SK-N-SH (cell line): Measurements from ENCODE around the gene MSRB2. TPM values are rescaled to one million over a fixed set of nuclear protein-coding genes. Genes with fewer than 3 reads are reported as not detected.

ENCODE experiments used
- CTCF ChIA-PET: fragments of 300-600, 350-600 bp; formaldehyde crosslinking; extraction: SDS; loops from one replicate; lab custom pipeline; 2021; lab: Yijun Ruan, JAX
- POLR2A ChIA-PET: fragments of 350-600 bp; sonication (Branson Sonifier 250); formaldehyde crosslinking; extraction: SDS; loops from one replicate; lab custom pipeline; 2020; ENCODE audit warnings: antibody characterized with exemption, inconsistent platforms; lab: Yijun Ruan, JAX
- DNase-seq: peaks from one replicate; pipeline ENCODE4 v3.0.0; 2012
- H2AFZ ChIP-seq: fragments of 200-600 bp; sonication (generic); 2 replicates; pipeline ENCODE4 v1.8.1; 2016; ENCODE audit warnings: antibody characterized with exemption, mild to moderate bottlenecking, low read depth
- H3F3A ChIP-seq: fragments of 200-600 bp; sonication (generic); replicated peaks from 2 replicates; pipeline ENCODE3; 2016; ENCODE audit warnings: antibody characterized with exemption, mild to moderate bottlenecking; ENCODE audit not compliant: insufficient read depth
- H3K27ac ChIP-seq, 2 experiments: fragments of 200-500 bp in 1 of 2; fragments of 200-600 bp in 1 of 2; sonication (Bioruptor generic) in 1 of 2; sonication (generic), shearing (Covaris generic) in 1 of 2; 2 replicates each; pipeline versions ENCODE4 v1.5.1 to v1.6.1; 2014 to 2016; ENCODE audit warnings: low read depth in 2 of 2, inconsistent platforms in 1 of 2, low read length in 1 of 2, mild to moderate bottlenecking in 1 of 2, mixed read lengths in 1 of 2
- H3K27me3 ChIP-seq: fragments of 200-600 bp; sonication (generic), shearing (Covaris generic); 2 replicates; pipeline ENCODE4 v1.6.1; 2016; ENCODE audit warnings: mixed run types; ENCODE audit not compliant: insufficient read depth
- H3K36me3 ChIP-seq, 2 experiments: fragments of 200-500 bp in 1 of 2; fragments of 200-600 bp in 1 of 2; sonication (Bioruptor generic) in 1 of 2; sonication (generic) in 1 of 2; replicated peaks in 1 of 2; 2 replicates each; pipeline versions ENCODE3 to v1.5.1; 2014 to 2016; ENCODE audit warnings: low read length in 1 of 2, mild to moderate bottlenecking in 1 of 2; ENCODE audit not compliant: insufficient read depth in 2 of 2, control insufficient read depth in 1 of 2
- H3K4me1 ChIP-seq, 2 experiments: fragments of 200-500 bp in 1 of 2; fragments of 200-600 bp in 1 of 2; sonication (Bioruptor generic) in 1 of 2; sonication (generic), shearing (Covaris generic) in 1 of 2; 2 replicates each; pipeline versions ENCODE4 v1.5.1 to v1.6.1; 2014 to 2016; ENCODE audit warnings: low read depth in 1 of 2, low read length in 1 of 2, mixed run types in 1 of 2; ENCODE audit not compliant: insufficient read depth in 2 of 2, control insufficient read depth in 1 of 2
- H3K4me2 ChIP-seq: fragments of 200-600 bp; sonication (generic), shearing (Covaris generic); 2 replicates; pipeline ENCODE4 v1.6.1; 2017; ENCODE audit warnings: mixed run types
- H3K4me3 ChIP-seq, 2 experiments: fragments of 200-500 bp in 1 of 2; fragments of 200-600 bp in 1 of 2; sonication (Bioruptor generic) in 1 of 2; sonication (generic), shearing (Covaris generic) in 1 of 2; 2 replicates each; pipeline versions ENCODE4 v1.5.1 to v1.8.1; 2014 to 2016; ENCODE audit warnings: low read depth in 2 of 2, inconsistent platforms in 1 of 2, low read length in 1 of 2, mild to moderate bottlenecking in 1 of 2, mixed read lengths in 1 of 2, moderate library complexity in 1 of 2
- H3K79me2 ChIP-seq: fragments of 200-600 bp; sonication (generic); 2 replicates; pipeline ENCODE4 v1.8.1; 2017; ENCODE audit warnings: mild to moderate bottlenecking; ENCODE audit not compliant: insufficient read depth
- H3K9ac ChIP-seq: fragments of 200-600 bp; sonication (generic); 2 replicates; pipeline ENCODE4 v1.6.1; 2017; ENCODE audit warnings: mixed run types
- H3K9me2 ChIP-seq: fragments of 200-600 bp; sonication (generic); 2 replicates; pipeline ENCODE4 v1.6.1; 2017; ENCODE audit warnings: mixed run types
- H3K9me3 ChIP-seq: fragments of 200-600 bp; sonication (generic); 2 replicates; pipeline ENCODE4 v1.6.1; 2017; ENCODE audit warnings: mixed run types, mild to moderate bottlenecking, moderate library complexity
- H4K20me1 ChIP-seq: fragments of 200-600 bp; sonication (generic); 2 replicates; pipeline ENCODE4 v1.6.1; 2017; ENCODE audit warnings: mild to moderate bottlenecking, mixed run types; ENCODE audit not compliant: insufficient read depth
- CTCF ChIP-seq: fragments of 200-600 bp; sonication (generic); IDR thresholded peaks from 2 replicates; pipeline ENCODE4 v1.6.1; 2017; ENCODE audit warnings: antibody characterized with exemption, mild to moderate bottlenecking, moderate library complexity
- ELF1 ChIP-seq: IDR thresholded peaks from 2 replicates; pipeline ENCODE4 v1.4.0; 2012
- FOSL2 ChIP-seq: IDR thresholded peaks from 2 replicates; pipeline ENCODE4 v1.4.0; 2012; ENCODE audit warnings: low read depth, mild to moderate bottlenecking, moderate library complexity, borderline replicate concordance
- FOXJ3 ChIP-seq: sonication (generic); formaldehyde crosslinking; IDR thresholded peaks from 2 replicates; pipeline ENCODE4 v1.5.1; 2020; ENCODE audit warnings: mild to moderate bottlenecking, missing genetic modification reagents
- FOXM1 ChIP-seq: IDR thresholded peaks from 2 replicates; pipeline ENCODE4 v1.4.0; 2012; ENCODE audit warnings: low read depth, mild to moderate bottlenecking
- IRF3 ChIP-seq: fragments of 150-350 bp; IDR thresholded peaks from 2 replicates; pipeline ENCODE4 v1.6.1; 2016; ENCODE audit warnings: mild to moderate bottlenecking, low read depth, low read length
- JUND ChIP-seq: IDR thresholded peaks from 2 replicates; pipeline ENCODE4 v1.4.0; 2012
- MEF2A ChIP-seq: IDR thresholded peaks from 2 replicates; pipeline ENCODE4 v1.4.0; 2012; ENCODE audit warnings: low read depth, borderline replicate concordance
- MXI1 ChIP-seq: IDR thresholded peaks from 2 replicates; pipeline ENCODE4 v1.6.1; 2012; ENCODE audit warnings: mild to moderate bottlenecking, low read depth, low read length, improper control_type of control experiment
- NFIC ChIP-seq: IDR thresholded peaks from 2 replicates; pipeline ENCODE4 v1.4.0; 2012; ENCODE audit warnings: borderline replicate concordance
- NRF1 ChIP-seq: IDR thresholded peaks from 2 replicates; pipeline ENCODE4 v1.6.1; 2012; ENCODE audit warnings: low read depth, mild to moderate bottlenecking, low read length
- RAD21 ChIP-seq: IDR thresholded peaks from 2 replicates; pipeline ENCODE4 v1.6.1; 2012; ENCODE audit warnings: mild to moderate bottlenecking, low read length
- RCOR1 ChIP-seq: fragments of 150-350 bp; IDR thresholded peaks from 2 replicates; pipeline ENCODE4 v1.6.1; 2017; ENCODE audit warnings: antibody characterized with exemption, low read length
- RFX5 ChIP-seq: IDR thresholded peaks from 2 replicates; pipeline ENCODE4 v1.6.1; 2012; ENCODE audit warnings: mild to moderate bottlenecking, improper control_type of control experiment, low read length
- RXRA ChIP-seq: IDR thresholded peaks from 2 replicates; pipeline ENCODE4 v1.4.0; 2012; ENCODE audit warnings: low read depth, mild to moderate bottlenecking, borderline replicate concordance
- SIN3A ChIP-seq: IDR thresholded peaks from 2 replicates; pipeline ENCODE4 v1.6.1; 2012; ENCODE audit warnings: low read depth, mild to moderate bottlenecking, low read length, moderate library complexity, borderline replicate concordance
- SMC3 ChIP-seq: IDR thresholded peaks from 2 replicates; pipeline ENCODE4 v1.6.1; 2012; ENCODE audit warnings: low read depth, low read length, improper control_type of control experiment
- TAF1 ChIP-seq: IDR thresholded peaks from 2 replicates; pipeline ENCODE4 v1.6.1; 2012; ENCODE audit warnings: low read depth, mild to moderate bottlenecking, low read length, moderate library complexity, borderline replicate concordance
- USF1 ChIP-seq: IDR thresholded peaks from 2 replicates; pipeline ENCODE4 v1.4.0; 2012; ENCODE audit warnings: low read depth, borderline replicate concordance
- USF2 ChIP-seq: fragments of 150-350 bp; IDR thresholded peaks from 2 replicates; pipeline ENCODE4 v1.6.1; 2017; ENCODE audit warnings: antibody characterized with exemption, low read length, low read depth, borderline replicate concordance
- YY1 ChIP-seq: IDR thresholded peaks from 2 replicates; pipeline ENCODE4 v1.4.0; 2012; ENCODE audit warnings: low read depth, mild to moderate bottlenecking
- WGBS: methylation state at CpG from one replicate; pipeline ENCODE4 v1.1.6; 2017; ENCODE audit warnings: low lambda C conversion rate; 5-methylcytosine and 5-hydroxymethylcytosine counted together
- polyA plus RNA-seq, 3 experiments: library from polyadenylated mRNA; depleted of rRNA; stranded (reverse); fragments of >200 nt; gene quantifications; 2 replicates each; pipeline ENCODE4 v1.2.3, GENCODE V29; 2012

The MSRB2 gene
- polyA plus RNA-seq, 1 of the 3 experiments (the other 2 are of a cell fraction) = 44.0 TPM

GRCh38 chr10:23156447-23157150, 61.2 kb downstream of the MSRB2 start:
- peaks cover 0 to 3% of the 10 kb centered on the region in 2 experiments; a peak in 1 of 4 replicates for H3K4me1 ChIP-seq
- no peaks in the 10 kb centered on the region for H3F3A ChIP-seq
- no peak overlapping the region for H3K9ac ChIP-seq
- no peak overlapping the region for H3K4me3 ChIP-seq
- H2AFZ ChIP-seq = no peak overlapping the region
- no peak for DNase-seq
- H3K9me2 ChIP-seq = no peaks in the 10 kb centered on the region
- H3K36me3 ChIP-seq = no peaks in the 10 kb centered on the region
- ChIA-PET CTCF (interaction anchor here (0.9 to 9.9 kb wide), 14 partner anchors 11 to 557 kb away, joined by 3 to 208 read pairs (median 14); no protein-coding TSS in a partner anchor), POLR2A (no interaction called here)
- WGBS = 55% methylated on average over 10 of the region's 10 CpGs
- no peaks in the 10 kb centered on the region for H3K79me2 ChIP-seq
- H3K9me3 ChIP-seq = no peaks in the 10 kb centered on the region
- peaks cover 7% of the 10 kb centered on the region; the same call in 1 of the 2 replicates for H3K27me3 ChIP-seq
- no peaks in the 10 kb centered on the region for H4K20me1 ChIP-seq
- TF ChIP-seq RFX5 (no peak), CTCF (no peak), FOXJ3 (CRISPR knock-in tag) (no peak), IRF3 (no peak), FOSL2 (no peak), ELF1 (no peak), USF2 (no peak), MXI1 (no peak), JUND (no peak), MEF2A (no peak)
- no peak overlapping the region for H3K27ac ChIP-seq
- no peak overlapping the region for H3K4me2 ChIP-seq

- Histone ChIP-seq H3K9me3 (no peaks in the 10 kb centered on the region), H4K20me1 (no peaks in the 10 kb centered on the region), H3K4me2 (no peak overlapping the region), H3K27me3 (peaks cover 7% of the 10 kb centered on the region; the same call in 1 of the 2 replicates), H2AFZ (no peak overlapping the region), H3K4me3 (no peak overlapping the region), H3K9me2 (no peaks in the 10 kb centered on the region), H3K27ac (no peak overlapping the region), H3K9ac (no peak overlapping the region), H3K79me2 (no peaks in the 10 kb centered on the region), H3K4me1 (peaks cover 0 to 3% of the 10 kb centered on the region in 2 experiments; a peak in 1 of 4 replicates), H3F3A (no peaks in the 10 kb centered on the region), H3K36me3 (no peaks in the 10 kb centered on the region)
- ChIA-PET POLR2A (no interaction called here), CTCF (interaction anchor here (0.7 to 9.9 kb wide), 48 partner anchors 9 to 1361 kb away, joined by 3 to 208 read pairs (median 7); no protein-coding TSS in a partner anchor)
- TF ChIP-seq SMC3 = no peak
- no peak for TF ChIP-seq YY1
- no peak for TF ChIP-seq RCOR1
- no peak for TF ChIP-seq TAF1
- no peak for TF ChIP-seq NFIC
- TF ChIP-seq FOXM1 = no peak
- TF ChIP-seq RXRA = no peak
- TF ChIP-seq NRF1 = no peak
- TF ChIP-seq USF1 = no peak
- no peak for TF ChIP-seq RAD21
- no peak for TF ChIP-seq SIN3A
- DNase-seq = no peak
- 59% methylated on average over 8 of the region's 14 CpGs for WGBS
Measured at GRCh38 chr10:23157239-23157681, 61.9 kb downstream of the MSRB2 start.
